ENCODE data around the gene MPZL1.
A peak's percentile ranks its signal among the peaks of the same experiment; 100 is the strongest.

MPZL1 gene

DNA sequence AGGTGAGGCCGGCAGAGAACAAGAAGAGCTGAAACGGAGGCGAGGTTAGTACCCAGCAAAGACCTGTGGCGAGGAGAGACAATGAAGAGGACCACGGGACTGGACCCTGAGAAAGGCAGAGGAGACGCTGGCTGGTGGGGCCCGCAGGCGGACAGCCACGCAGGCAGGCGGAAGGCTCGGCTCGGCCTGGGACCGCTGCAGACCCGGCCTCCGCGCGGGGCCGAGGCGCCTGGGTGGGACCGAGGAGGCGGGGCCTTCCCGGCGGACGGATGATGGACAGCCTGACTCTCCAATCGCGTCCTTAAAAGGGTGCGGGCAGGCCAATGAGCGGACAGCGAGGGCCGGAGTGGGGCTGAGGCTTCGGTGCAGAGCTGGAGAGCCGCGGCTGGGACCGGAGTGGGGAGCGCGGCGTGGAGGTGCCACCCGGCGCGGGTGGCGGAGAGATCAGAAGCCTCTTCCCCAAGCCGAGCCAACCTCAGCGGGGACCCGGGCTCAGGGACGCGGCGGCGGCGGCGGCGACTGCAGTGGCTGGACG is at the start of gene MPZL1:
Gene MPZL1, plus strand, starts transcription at position 366 of the 535 bp plus-strand sequence. CDS start 170 bp downstream, outside the sequence.
- TF ChIP-seq, protein P1, sequence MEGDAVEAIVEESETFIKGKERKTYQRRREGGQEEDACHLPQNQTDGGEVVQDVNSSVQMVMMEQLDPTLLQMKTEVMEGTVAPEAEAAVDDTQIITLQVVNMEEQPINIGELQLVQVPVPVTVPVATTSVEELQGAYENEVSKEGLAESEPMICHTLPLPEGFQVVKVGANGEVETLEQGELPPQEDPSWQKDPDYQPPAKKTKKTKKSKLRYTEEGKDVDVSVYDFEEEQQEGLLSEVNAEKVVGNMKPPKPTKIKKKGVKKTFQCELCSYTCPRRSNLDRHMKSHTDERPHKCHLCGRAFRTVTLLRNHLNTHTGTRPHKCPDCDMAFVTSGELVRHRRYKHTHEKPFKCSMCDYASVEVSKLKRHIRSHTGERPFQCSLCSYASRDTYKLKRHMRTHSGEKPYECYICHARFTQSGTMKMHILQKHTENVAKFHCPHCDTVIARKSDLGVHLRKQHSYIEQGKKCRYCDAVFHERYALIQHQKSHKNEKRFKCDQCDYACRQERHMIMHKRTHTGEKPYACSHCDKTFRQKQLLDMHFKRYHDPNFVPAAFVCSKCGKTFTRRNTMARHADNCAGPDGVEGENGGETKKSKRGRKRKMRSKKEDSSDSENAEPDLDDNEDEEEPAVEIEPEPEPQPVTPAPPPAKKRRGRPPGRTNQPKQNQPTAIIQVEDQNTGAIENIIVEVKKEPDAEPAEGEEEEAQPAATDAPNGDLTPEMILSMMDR (IDR thresholded peaks at IDR 0.05; ENCODE audit: low read length, missing control alignments) = no peak
- H3K4me3 ChIP-seq (replicated peaks; ENCODE audit: low read depth, low read length) = peak within 1 kb of the TSS; percentile 66

DNA sequence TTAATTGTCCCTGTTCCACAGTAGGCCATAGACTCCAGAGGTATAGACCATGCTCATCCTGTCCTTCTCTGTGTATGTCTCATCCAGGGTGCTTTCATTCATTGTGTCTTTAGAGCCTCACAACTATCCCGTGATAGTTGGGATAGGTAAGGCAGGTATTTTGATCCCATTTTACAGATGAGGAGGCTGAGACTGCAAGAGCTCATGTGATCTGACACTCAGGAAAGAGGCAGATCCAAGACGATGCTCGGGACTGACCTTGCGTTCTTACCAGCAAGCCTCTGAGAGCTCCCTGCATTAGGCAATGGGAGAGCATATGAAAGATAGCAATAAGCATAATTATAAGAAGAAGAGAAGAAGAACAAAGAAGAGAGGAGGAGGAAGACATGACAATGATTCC is 49.0 kb upstream of the MPZL1 start:
- DNase-seq (ENCODE audit: low read depth) = no peak
- H3K4me3 ChIP-seq (replicated peaks; ENCODE audit: low read depth, low read length) = no peak overlapping the region
- TF ChIP-seq, protein P1 (IDR thresholded peaks at IDR 0.05; ENCODE audit: low read length, missing control alignments) = no peak

More for the DNA sequence above, at the start of gene MPZL1:
- DNase-seq (ENCODE audit: low read depth) = peak; percentile 95

DNA sequence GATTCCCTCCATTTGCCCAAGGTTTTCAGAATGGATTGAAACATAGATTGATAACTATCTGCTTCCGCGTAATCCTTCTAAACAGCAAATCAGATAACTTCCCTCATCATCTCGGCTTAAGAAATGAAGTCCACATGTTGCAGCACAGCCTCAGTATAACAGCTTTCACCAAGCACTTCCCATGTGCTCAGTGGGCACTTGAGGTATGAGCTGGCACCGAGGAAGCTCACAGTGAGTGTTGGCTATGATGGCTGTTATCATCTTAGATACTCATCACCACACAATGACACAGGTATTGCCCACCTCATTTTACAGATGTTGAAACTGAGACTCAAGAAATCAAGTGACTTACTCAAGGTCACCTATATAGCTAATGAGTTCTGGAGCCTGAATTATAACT is 48.5 kb upstream of the MPZL1 start:
- TF ChIP-seq, protein P1 (IDR thresholded peaks at IDR 0.05; ENCODE audit: low read length, missing control alignments) = no peak
- no peak for DNase-seq (ENCODE audit: low read depth)
- no peak overlapping the region for H3K4me3 ChIP-seq (replicated peaks; ENCODE audit: low read depth, low read length)

DNA sequence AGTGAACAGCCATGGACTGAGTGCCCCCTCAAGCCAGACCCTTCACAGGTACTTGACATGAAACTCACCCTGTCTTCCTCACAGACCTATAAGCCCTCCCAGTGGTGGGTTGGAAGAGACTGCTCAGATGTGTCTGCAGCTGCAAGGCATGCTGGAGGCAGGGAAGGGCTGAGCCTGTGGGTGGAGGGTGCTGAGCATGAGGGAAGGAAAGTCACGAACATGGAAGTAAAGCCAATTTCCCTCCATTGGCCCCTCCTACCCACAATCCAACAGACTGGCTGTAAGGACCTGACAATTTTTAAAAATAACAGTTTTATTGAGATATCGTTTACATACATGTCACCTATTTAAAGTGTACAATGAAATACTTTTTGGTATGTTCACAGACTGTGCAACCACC is 47.6 kb upstream of the MPZL1 start:
- no peak overlapping the region for H3K4me3 ChIP-seq (replicated peaks; ENCODE audit: low read depth, low read length)
- TF ChIP-seq, protein P1 (IDR thresholded peaks at IDR 0.05; ENCODE audit: low read length, missing control alignments) = no peak
- DNase-seq (ENCODE audit: low read depth) = no peak

DNA sequence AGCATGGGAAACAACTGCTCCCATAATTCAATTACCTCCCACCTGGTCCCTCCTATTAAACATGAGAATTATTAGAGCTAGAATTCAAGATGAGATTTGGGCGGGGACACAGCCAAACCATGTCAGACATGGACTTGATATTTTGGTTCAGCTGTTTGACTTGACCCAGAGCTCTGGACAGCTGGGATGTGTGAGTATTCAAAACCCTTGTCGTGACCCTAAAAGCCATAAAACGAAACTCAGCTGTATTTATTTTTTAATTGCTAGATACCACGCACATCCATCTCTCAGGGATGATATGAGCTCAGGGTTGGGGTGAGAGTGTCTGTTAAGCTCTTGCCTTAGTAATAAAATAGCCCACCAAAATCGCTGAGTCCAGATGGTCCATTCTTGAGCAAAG is 46.3 kb upstream of the MPZL1 start:
- TF ChIP-seq, protein P1 (IDR thresholded peaks at IDR 0.05; ENCODE audit: low read length, missing control alignments) = no peak
- no peak overlapping the region for H3K4me3 ChIP-seq (replicated peaks; ENCODE audit: low read depth, low read length)
- DNase-seq (ENCODE audit: low read depth) = no peak

DNA sequence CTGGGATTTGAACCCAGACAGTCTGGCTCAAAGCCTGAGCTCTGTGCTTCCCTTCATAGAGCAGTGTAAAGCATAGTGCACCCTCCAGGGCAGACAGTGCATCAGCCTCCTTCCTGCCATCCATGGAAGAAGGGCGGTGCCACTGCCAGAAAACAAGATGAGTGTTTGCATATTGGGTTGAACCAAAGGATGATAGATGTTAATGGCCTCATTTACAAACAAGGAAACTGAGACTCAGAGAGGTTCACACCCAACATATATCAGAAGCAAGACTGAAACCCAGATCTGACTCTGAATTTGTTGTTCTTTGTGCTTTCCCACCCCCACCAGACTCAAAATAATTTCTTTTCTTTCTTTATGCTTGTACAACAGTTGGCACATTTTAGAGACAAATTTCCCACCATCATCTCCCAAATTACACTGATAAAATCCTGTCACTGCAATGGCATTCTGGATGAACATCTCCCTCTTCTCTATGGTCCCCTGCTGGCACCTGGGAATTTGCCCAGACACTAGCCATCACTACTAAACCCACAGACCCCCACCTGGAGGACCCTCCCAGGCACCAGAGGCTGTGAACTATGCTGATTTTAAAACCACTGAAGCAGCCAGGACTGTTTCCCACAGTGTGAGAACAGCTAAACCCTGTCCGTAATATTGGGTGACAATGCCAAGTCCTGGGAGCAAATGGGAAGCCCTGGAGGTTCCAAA is 45.4 kb upstream of the MPZL1 start:
- no peak for DNase-seq (ENCODE audit: low read depth)
- H3K4me3 ChIP-seq (replicated peaks; ENCODE audit: low read depth, low read length) = no peak overlapping the region
- TF ChIP-seq, protein P1 (IDR thresholded peaks at IDR 0.05; ENCODE audit: low read length, missing control alignments) = no peak

All from fibroblast of pulmonary artery (primary cell).